A673 (cell line): ENCODE data around the gene RANBP3. TPM values are rescaled to one million over a fixed set of nuclear protein-coding genes. Genes with fewer than 3 reads are reported as not detected.

ENCODE experiments used
- BruUV-seq: library from RNA; stranded (reverse); fragments of 400-500 nt; replicated peaks from 2 replicates; lab custom pipeline; 2021; lab: Mats Ljungman, UMichigan
- CTCF ChIA-PET: fragments of 300-600 bp; sonication (Branson Sonifier 250); formaldehyde crosslinking; loops from one replicate; lab custom pipeline; 2022; ENCODE audit warnings: antibody characterized with exemption; lab: Charles Lee
- POLR2A ChIA-PET: fragments of 300-600 bp; sonication (Branson Sonifier 250); formaldehyde crosslinking; loops from one replicate; lab custom pipeline; 2022; ENCODE audit warnings: antibody characterized with exemption; ENCODE audit not compliant: low non-redundant PET; lab: Charles Lee
- DNase-seq: peaks from one replicate; pipeline ENCODE4 v3.0.0-alpha.2; 2015; ENCODE audit warnings: low spot score
- H3K27ac ChIP-seq: fragments of 200-600 bp; sonication (generic); 2 replicates; pipeline ENCODE4 v1.5.1; 2016; ENCODE audit warnings: mixed run types, low read depth, mild to moderate bottlenecking, mixed read lengths, antibody characterized with exemption, low read length; ENCODE audit not compliant: poor library complexity, severe bottlenecking
- H3K27me3 ChIP-seq: fragments of 200-600 bp; sonication (generic); replicated peaks from 2 replicates; pipeline ENCODE4 v1.6.1; 2017; ENCODE audit warnings: mixed run types, low read depth, mild to moderate bottlenecking, mixed read lengths, antibody characterized with exemption, low read length; ENCODE audit not compliant: insufficient read depth, poor library complexity
- H3K36me3 ChIP-seq: fragments of 200-600 bp; sonication (generic); 2 replicates; pipeline ENCODE4 v1.6.1; 2016; ENCODE audit warnings: mixed run types, mild to moderate bottlenecking, mixed read lengths, antibody characterized with exemption, low read length; ENCODE audit not compliant: insufficient read depth, poor library complexity, severe bottlenecking
- H3K4me1 ChIP-seq: fragments of 200-600 bp; sonication (generic); 2 replicates; pipeline ENCODE4 v1.6.1; 2017; ENCODE audit warnings: mixed run types, mild to moderate bottlenecking, mixed read lengths, antibody characterized with exemption, low read length; ENCODE audit not compliant: insufficient read depth, poor library complexity, severe bottlenecking
- H3K4me3 ChIP-seq: fragments of 200-600 bp; sonication (generic); 2 replicates; pipeline ENCODE4 v1.5.1; 2016; ENCODE audit warnings: low read depth, mixed run types, mild to moderate bottlenecking, mixed read lengths, low read length; ENCODE audit not compliant: poor library complexity, severe bottlenecking
- H3K9me3 ChIP-seq: fragments of 200-600 bp; sonication (generic); 2 replicates; pipeline ENCODE4 v1.6.1; 2016; ENCODE audit warnings: mixed run types, low read depth, mild to moderate bottlenecking, mixed read lengths, antibody characterized with exemption, low read length; ENCODE audit not compliant: poor library complexity, severe bottlenecking
- EZH2 ChIP-seq: fragments of 200-600 bp; sonication (generic); IDR thresholded peaks from 2 replicates; pipeline ENCODE4 v1.6.1; 2017; ENCODE audit warnings: borderline replicate concordance, low read depth, mild to moderate bottlenecking, mixed read lengths, antibody characterized with exemption, low read length; ENCODE audit not compliant: poor library complexity, severe bottlenecking
- intact Hi-C: fragments of 100-400 bp; cut with micrococcal nuclease; formaldehyde crosslinking; loops from one replicate; pipeline ENCODE4 v1.10.0; 2022; ENCODE audit not compliant: unreplicated experiment
- total RNA-seq: library from RNA; stranded (reverse); gene quantifications from 2 replicates; pipeline ENCODE4 v1.2.3, GENCODE V29; 2021
- TF ChIP-seq, protein P1 (sequence below): fragments of 300-800, 200-600 bp; sonication (generic); conservative IDR thresholded peaks from 2 replicates; pipeline ENCODE4 v1.5.1; 2017; ENCODE audit warnings: low read depth, mild to moderate bottlenecking, antibody characterized with exemption, low read length, moderate library complexity, mixed read lengths

Gene RANBP3
- total RNA-seq, 1 experiment from 2014 or later, result 130 TPM

DNA sequence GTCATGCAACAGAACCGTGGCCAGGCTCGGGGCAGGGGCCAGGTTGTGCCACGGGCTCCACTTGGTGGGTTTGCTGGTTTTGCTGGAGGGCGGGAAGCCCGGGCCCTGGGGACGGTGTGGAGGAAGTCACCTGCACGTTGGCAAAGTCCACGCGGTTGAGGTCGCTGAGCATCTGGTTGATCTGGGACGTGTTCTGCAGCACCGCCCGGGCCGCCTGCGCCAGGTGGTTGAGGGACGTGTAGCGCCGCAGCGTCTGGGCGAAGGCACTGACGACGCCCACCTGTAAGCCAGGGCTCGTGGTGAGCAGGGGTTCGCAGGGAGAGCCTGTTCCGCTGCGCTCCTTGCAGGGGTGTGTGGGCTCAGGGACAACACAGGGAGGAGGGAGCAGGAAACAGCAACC lies 24.7 kb upstream of the RANBP3 start:
- no peaks in the 10 kb centered on the region for H3K36me3 ChIP-seq
- H3K27ac ChIP-seq, result no peak overlapping the region
- H3K4me1 ChIP-seq, result no peaks in the 10 kb centered on the region
- no peaks in the 10 kb centered on the region for H3K27me3 ChIP-seq
- no peak overlapping the region for H3K4me3 ChIP-seq
- CTCF ChIA-PET, result no interaction called here
- intact Hi-C loops, result no loop called here
- TF ChIP-seq, protein P1, sequence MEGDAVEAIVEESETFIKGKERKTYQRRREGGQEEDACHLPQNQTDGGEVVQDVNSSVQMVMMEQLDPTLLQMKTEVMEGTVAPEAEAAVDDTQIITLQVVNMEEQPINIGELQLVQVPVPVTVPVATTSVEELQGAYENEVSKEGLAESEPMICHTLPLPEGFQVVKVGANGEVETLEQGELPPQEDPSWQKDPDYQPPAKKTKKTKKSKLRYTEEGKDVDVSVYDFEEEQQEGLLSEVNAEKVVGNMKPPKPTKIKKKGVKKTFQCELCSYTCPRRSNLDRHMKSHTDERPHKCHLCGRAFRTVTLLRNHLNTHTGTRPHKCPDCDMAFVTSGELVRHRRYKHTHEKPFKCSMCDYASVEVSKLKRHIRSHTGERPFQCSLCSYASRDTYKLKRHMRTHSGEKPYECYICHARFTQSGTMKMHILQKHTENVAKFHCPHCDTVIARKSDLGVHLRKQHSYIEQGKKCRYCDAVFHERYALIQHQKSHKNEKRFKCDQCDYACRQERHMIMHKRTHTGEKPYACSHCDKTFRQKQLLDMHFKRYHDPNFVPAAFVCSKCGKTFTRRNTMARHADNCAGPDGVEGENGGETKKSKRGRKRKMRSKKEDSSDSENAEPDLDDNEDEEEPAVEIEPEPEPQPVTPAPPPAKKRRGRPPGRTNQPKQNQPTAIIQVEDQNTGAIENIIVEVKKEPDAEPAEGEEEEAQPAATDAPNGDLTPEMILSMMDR, result no peak
- DNase-seq, result no peak
- no peaks in the 10 kb centered on the region for H3K9me3 ChIP-seq
- no TSS peak for BruUV-seq
- POLR2A ChIA-PET, result no interaction called here

DNA sequence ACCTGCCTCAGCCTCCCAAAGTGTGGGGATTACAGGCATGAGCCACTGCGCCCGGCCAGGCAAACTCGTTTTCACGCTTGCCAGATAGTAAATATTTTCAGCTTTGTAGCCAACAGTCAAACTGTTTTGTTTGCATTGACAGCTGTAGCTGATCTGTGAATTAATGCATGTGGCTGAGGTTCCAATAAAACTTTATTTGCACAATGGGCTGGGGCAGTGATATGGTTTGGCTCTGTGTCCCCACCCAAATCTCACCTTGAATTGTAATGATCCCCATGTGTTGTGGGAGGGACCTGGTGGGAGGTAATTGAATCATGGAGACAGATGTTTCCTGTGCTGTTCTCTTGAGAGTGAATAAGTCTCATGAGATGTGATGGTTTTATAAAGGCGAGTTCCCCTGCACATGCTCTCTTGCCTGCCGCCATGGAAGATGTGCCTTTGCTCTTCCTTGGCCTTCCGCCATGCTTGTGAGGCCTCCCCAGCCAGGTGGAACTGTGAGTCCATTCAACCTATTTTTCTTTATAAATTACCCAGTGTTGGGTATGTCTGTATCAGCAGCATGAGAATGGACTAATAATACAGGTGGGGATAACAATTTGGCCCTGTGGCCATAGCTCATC lies 22.4 kb upstream of the RANBP3 start:
- POLR2A ChIA-PET, result no interaction called here
- Histone ChIP-seq H3K27ac (no peak overlapping the region), H3K36me3 (no peaks in the 10 kb centered on the region), H3K4me3 (no peak overlapping the region), H3K27me3 (no peaks in the 10 kb centered on the region), H3K9me3 (no peaks in the 10 kb centered on the region), H3K4me1 (no peaks in the 10 kb centered on the region)
- DNase-seq, result no peak
- BruUV-seq, result no TSS peak
- intact Hi-C loops, result no loop called here
- TF ChIP-seq, protein P1, result no peak
- TF ChIP-seq EZH2, result no peak
- CTCF ChIA-PET, result no interaction called here

DNA sequence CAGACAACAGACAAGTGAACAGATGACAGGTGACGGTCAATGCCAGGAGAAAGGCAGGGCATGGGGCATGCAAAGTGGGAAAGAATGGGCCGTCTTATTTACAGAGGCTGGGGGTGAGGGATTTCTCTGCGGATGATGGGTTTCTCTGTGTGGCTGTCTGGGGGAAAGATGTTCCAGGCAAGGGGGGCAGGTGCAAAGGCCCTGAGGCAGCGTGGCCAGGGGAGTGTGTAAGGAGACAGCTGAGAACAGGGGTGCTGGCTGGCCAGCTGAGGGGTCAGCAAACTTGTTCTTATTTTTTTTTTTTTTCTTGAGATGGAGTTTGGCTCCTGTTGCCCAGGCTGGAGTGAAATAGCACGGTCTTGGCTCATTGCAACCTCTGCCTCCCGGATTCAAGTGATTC lies 21.8 kb upstream of the RANBP3 start:
- ChIA-PET CTCF (no interaction called here), POLR2A (no interaction called here)
- no TSS peak for BruUV-seq
- no peak overlapping the region for H3K27ac ChIP-seq
- no peaks in the 10 kb centered on the region for H3K4me1 ChIP-seq
- no peaks in the 10 kb centered on the region for H3K27me3 ChIP-seq
- H3K9me3 ChIP-seq, result no peaks in the 10 kb centered on the region
- H3K36me3 ChIP-seq, result no peaks in the 10 kb centered on the region
- TF ChIP-seq EZH2, result no peak
- TF ChIP-seq, protein P1, result no peak
- no peak for DNase-seq
- no peak overlapping the region for H3K4me3 ChIP-seq
- intact Hi-C loops, result no loop called here
